ENCODE data around the gene RBBP8NL. TPM values are rescaled to one million over a fixed set of nuclear protein-coding genes. Genes with fewer than 3 reads are reported as not detected.
A peak's percentile ranks its signal among the peaks of the same experiment; 100 is the strongest.

The RBBP8NL gene
- total RNA-seq, 1 experiment from 2014 or later: not detected

GRCh38 chr20:62390317-62391164, 36.8 kb downstream of the RBBP8NL start:
- Mint-ChIP-seq H3K27me3 (ENCODE audit: insufficient read depth, unreplicated experiment) (no peaks in the 10 kb centered on the region), H3K27ac (ENCODE audit: low read depth, unreplicated experiment) (no peak overlapping the region), H3K9me3 (ENCODE audit: unreplicated experiment) (no peaks in the 10 kb centered on the region), H3K4me3 (ENCODE audit: unreplicated experiment) (no peak overlapping the region), H3K4me1 (ENCODE audit: insufficient read depth, unreplicated experiment) (no peaks in the 10 kb centered on the region), H3K36me3 (ENCODE audit: insufficient read depth, unreplicated experiment) (peaks cover 69% of the 10 kb centered on the region)
- no TSS peak for BruUV-seq (replicated peaks)
- TF ChIP-seq CTCF (IDR thresholded peaks at IDR 0.05; ENCODE audit: unreplicated experiment): no peak
- DNase-seq (ENCODE audit: unreplicated experiment): no peak
- intact Hi-C loops (cut with micrococcal nuclease): no loop called here
- ChIA-PET POLR2A (interaction anchor here (0.6 to 7.7 kb wide), 5 partner anchors 9 to 393 kb away, joined by 3 to 182 read pairs (median 3); partner anchors contain the start of gene LAMA5), CTCF (interaction anchor here (0.7 to 1.2 kb wide), 6 partner anchors 19 to 422 kb away, joined by 3 to 9 read pairs (median 6); no protein-coding TSS in a partner anchor)

- ChIA-PET POLR2A (interaction anchor here (0.6 to 7.7 kb wide), 11 partner anchors 10 to 394 kb away, joined by 3 to 182 read pairs (median 7); partner anchors contain the start of genes ADRM1 and LAMA5), CTCF (interaction anchor here (0.7 to 1.5 kb wide), 6 partner anchors 58 to 422 kb away, joined by 3 to 9 read pairs (median 5); no protein-coding TSS in a partner anchor)
- Mint-ChIP-seq H3K4me3 (ENCODE audit: unreplicated experiment) (no peak overlapping the region), H3K27ac (ENCODE audit: low read depth, unreplicated experiment) (no peak overlapping the region), H3K4me1 (ENCODE audit: insufficient read depth, unreplicated experiment) (no peaks in the 10 kb centered on the region), H3K27me3 (ENCODE audit: insufficient read depth, unreplicated experiment) (no peaks in the 10 kb centered on the region), H3K9me3 (ENCODE audit: unreplicated experiment) (no peaks in the 10 kb centered on the region), H3K36me3 (ENCODE audit: insufficient read depth, unreplicated experiment) (peaks cover 73% of the 10 kb centered on the region)
- BruUV-seq (replicated peaks): no TSS peak
- intact Hi-C loops (cut with micrococcal nuclease): loop anchor here (5.0 kb wide), 1 partner anchor 152 kb away; the partner anchor contains the start of gene OSBPL2
- TF ChIP-seq CTCF (IDR thresholded peaks at IDR 0.05; ENCODE audit: unreplicated experiment): no peak
- DNase-seq (ENCODE audit: unreplicated experiment): no peak
Observed at GRCh38 chr20:62389601-62390087, 37.7 kb downstream of the RBBP8NL start.

GRCh38 chr20:62388839-62389600, 38.3 kb downstream of the RBBP8NL start:
- Mint-ChIP-seq H3K9me3 (ENCODE audit: unreplicated experiment) (no peaks in the 10 kb centered on the region), H3K27me3 (ENCODE audit: insufficient read depth, unreplicated experiment) (no peaks in the 10 kb centered on the region), H3K4me3 (ENCODE audit: unreplicated experiment) (peak overlapping the region; percentile 92), H3K4me1 (ENCODE audit: insufficient read depth, unreplicated experiment) (no peaks in the 10 kb centered on the region), H3K36me3 (ENCODE audit: insufficient read depth, unreplicated experiment) (peaks cover 79% of the 10 kb centered on the region), H3K27ac (ENCODE audit: low read depth, unreplicated experiment) (no peak overlapping the region)
- intact Hi-C loops (cut with micrococcal nuclease): loop anchor here (5.0 kb wide), 1 partner anchor 152 kb away; the partner anchor contains the start of gene OSBPL2
- ChIA-PET CTCF (interaction anchor here (0.6 to 1.5 kb wide), 4 partner anchors 21 to 228 kb away, joined by 3 to 5 read pairs (median 4); no protein-coding TSS in a partner anchor), POLR2A (interaction anchor here (0.9 to 7.7 kb wide), 13 partner anchors 12 to 407 kb away, joined by 3 to 182 read pairs (median 7); partner anchors contain the start of genes ADRM1, LAMA5 and MRGBP)
- DNase-seq (ENCODE audit: unreplicated experiment): no peak
- BruUV-seq (replicated peaks): no TSS peak
- no peak for TF ChIP-seq CTCF (IDR thresholded peaks at IDR 0.05; ENCODE audit: unreplicated experiment)
